ENCODE measurements around the gene SPOCK2. TPM values are rescaled to one million over a fixed set of nuclear protein-coding genes. Genes with fewer than 3 reads are reported as not detected.
"Not testable (repeated sequence)": the region's sequence is repeated elsewhere in the genome, so short reads cannot be mapped to it uniquely, and the experiment has no call there.

Gene SPOCK2, protein sequence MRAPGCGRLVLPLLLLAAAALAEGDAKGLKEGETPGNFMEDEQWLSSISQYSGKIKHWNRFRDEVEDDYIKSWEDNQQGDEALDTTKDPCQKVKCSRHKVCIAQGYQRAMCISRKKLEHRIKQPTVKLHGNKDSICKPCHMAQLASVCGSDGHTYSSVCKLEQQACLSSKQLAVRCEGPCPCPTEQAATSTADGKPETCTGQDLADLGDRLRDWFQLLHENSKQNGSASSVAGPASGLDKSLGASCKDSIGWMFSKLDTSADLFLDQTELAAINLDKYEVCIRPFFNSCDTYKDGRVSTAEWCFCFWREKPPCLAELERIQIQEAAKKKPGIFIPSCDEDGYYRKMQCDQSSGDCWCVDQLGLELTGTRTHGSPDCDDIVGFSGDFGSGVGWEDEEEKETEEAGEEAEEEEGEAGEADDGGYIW
- 1.2 TPM for polyA plus RNA-seq (2013, experiment 1 of 2)
- 1.1 TPM for polyA plus RNA-seq (2013, experiment 2 of 2)

DNA sequence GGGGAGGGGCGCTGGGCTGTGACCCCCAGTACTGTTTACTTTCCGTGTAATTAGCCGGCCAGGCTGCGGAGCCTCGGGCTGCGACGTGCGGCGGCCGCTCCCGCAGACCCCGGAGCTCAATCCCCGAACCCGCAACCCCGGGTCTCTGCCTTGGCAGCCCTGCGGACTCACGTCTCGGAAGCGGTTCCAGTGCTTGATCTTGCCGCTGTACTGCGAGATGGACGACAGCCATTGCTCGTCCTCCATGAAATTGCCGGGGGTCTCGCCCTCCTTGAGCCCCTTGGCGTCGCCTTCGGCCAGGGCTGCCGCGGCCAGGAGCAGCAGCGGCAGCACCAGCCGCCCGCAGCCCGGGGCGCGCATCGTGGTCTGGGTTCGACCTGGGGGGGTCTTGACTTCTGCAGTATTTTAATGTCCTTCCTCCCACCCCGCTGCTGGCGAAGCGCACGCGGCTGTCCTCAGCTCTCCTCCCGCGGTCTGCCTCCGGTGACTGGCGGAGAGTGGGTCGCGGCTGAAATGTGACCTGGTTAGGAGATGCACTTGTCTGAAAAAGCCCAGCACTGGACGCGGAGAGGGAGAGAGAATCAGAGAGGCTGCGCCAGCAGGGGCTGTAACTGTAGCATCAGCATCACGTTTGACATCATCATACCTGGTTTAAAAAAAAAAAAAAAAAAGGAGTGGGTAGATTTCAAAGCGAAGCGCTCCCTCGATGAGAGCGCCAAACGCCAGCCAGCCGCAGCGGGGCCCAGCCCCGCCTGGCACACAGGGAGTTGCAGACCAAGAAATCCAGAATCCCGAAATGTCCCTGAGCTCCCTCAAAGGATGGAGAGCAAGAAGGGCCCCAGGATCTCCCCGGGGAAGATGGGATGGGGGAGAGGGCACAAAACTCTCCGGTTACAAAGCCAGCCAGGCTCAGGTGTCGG lies at the start of gene SPOCK2:
SPOCK2 (minus strand) TSS at position 583 of the 920 bp plus-strand sequence; CDS start at position 360, 223 bp downstream.
- Histone ChIP-seq H2BK120ac (ENCODE audit: low read depth, low read length) (no peak within 1 kb of the TSS), H3K4me1 (ENCODE audit: control insufficient read depth, low read depth, low read length) (peaks cover 2% of the 10 kb centered on the region), H2AK5ac (ENCODE audit: low read length) (no peak within 1 kb of the TSS), H3K4me3 (ENCODE audit: low read length) (peak within 1 kb of the TSS; percentile 3), H2BK15ac (replicated peaks; ENCODE audit: low read depth) (no peak within 1 kb of the TSS), H3K79me1 (ENCODE audit: low read length) (no peaks in the 10 kb centered on the region), H3K4ac (ENCODE audit: low read depth, low read length) (no peak within 1 kb of the TSS), H3K4me2 (ENCODE audit: low read length) (peak within 1 kb of the TSS; percentile 54), H3K79me2 (ENCODE audit: control insufficient read depth, insufficient read depth, low read length) (no peaks in the 10 kb centered on the region), H3K27ac (ENCODE audit: low read depth, low read length) (no peak within 1 kb of the TSS), H4K8ac (ENCODE audit: low read depth, low read length) (no peak within 1 kb of the TSS), H3K23ac (ENCODE audit: low read length) (no peak within 1 kb of the TSS), H3K27me3 (ENCODE audit: insufficient read depth, low read length, poor library complexity) (peaks cover 29% of the 10 kb centered on the region), H3K9ac (ENCODE audit: low read length) (peak within 1 kb of the TSS; percentile 55), H3K18ac (ENCODE audit: low read length) (no peak within 1 kb of the TSS), H3K36me3 (ENCODE audit: control insufficient read depth, insufficient read depth, low read length) (no peaks in the 10 kb centered on the region), H3K56ac (ENCODE audit: low read length) (peak within 1 kb of the TSS; percentile 60), H2BK5ac (ENCODE audit: low read length) (no peak within 1 kb of the TSS), H4K5ac (ENCODE audit: low read length) (no peak within 1 kb of the TSS)
- no CpG with 5 or more reads among the region's 65 CpGs for WGBS (ENCODE audit: extremely low coverage, insufficient coverage, low lambda C conversion rate)
- DNase-seq, result peak; percentile 48

DNA sequence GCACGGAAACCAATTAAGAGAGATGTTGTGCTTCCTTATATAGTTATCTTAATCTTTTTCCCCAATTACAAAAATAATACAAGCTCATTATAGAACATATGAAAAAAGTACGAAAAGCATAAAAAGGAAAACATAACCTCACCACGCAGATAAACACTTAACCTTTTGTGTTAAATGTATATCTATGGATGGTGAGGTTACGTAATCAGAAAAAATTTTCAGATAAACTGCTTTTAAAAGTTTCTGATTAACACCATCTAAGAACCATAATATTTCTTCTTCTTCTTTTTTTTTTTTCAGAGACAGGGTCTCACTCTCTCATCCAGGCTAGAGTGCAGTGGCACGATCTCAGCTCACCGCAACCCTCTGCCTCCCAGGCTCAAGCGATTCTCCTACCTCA lies 49.2 kb upstream of the SPOCK2 start:
- no CpG with 5 or more reads among the region's 7 CpGs for WGBS (ENCODE audit: extremely low coverage, insufficient coverage, low lambda C conversion rate)
- Histone ChIP-seq H3K4me3 (ENCODE audit: low read length) (no peak overlapping the region), H3K18ac (ENCODE audit: low read length) (no peak overlapping the region), H3K79me1 (ENCODE audit: low read length) (no peaks in the 10 kb centered on the region), H2AK5ac (ENCODE audit: low read length) (no peak overlapping the region), H3K27ac (ENCODE audit: low read depth, low read length) (no peak overlapping the region), H2BK15ac (replicated peaks; ENCODE audit: low read depth) (no peak overlapping the region), H3K4ac (ENCODE audit: low read depth, low read length) (no peak overlapping the region), H2BK5ac (ENCODE audit: low read length) (no peak overlapping the region), H3K79me2 (ENCODE audit: control insufficient read depth, insufficient read depth, low read length) (no peaks in the 10 kb centered on the region), H3K27me3 (ENCODE audit: insufficient read depth, low read length, poor library complexity) (no peaks in the 10 kb centered on the region), H3K56ac (ENCODE audit: low read length) (no peak overlapping the region), H3K9ac (ENCODE audit: low read length) (no peak overlapping the region), H4K8ac (ENCODE audit: low read depth, low read length) (no peak overlapping the region), H4K5ac (ENCODE audit: low read length) (no peak overlapping the region), H2BK120ac (ENCODE audit: low read depth, low read length) (no peak overlapping the region), H3K36me3 (ENCODE audit: control insufficient read depth, insufficient read depth, low read length) (no peaks in the 10 kb centered on the region), H3K23ac (ENCODE audit: low read length) (no peak overlapping the region), H3K4me2 (ENCODE audit: low read length) (no peak overlapping the region), H3K4me1 (ENCODE audit: control insufficient read depth, low read depth, low read length) (no peaks in the 10 kb centered on the region)
- no peak for DNase-seq

DNA sequence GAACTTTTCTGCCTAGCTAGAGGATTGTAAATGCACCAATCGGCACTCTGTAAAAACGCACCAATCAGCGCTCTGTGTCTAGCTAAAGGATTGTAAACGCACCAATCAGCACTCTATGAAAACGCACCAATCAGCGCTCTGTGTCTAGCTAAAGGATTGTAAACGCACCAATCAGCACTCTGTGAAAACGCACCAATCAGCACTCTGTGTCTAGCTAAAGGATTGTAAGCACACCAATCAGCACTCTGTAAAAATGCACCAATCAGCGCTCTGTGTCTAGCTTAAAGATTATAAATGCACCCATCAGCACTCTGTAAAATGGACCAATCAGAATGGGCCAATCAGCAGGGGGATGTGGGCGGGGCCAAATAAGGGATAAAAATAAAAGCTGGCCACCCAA lies 47.9 kb upstream of the SPOCK2 start:
- not testable (repeated sequence) for H2BK15ac ChIP-seq (replicated peaks; ENCODE audit: low read depth); H3K18ac ChIP-seq (ENCODE audit: low read length); H3K56ac ChIP-seq (ENCODE audit: low read length); H3K23ac ChIP-seq (ENCODE audit: low read length); H3K9ac ChIP-seq (ENCODE audit: low read length); H4K5ac ChIP-seq (ENCODE audit: low read length); H3K27ac ChIP-seq (ENCODE audit: low read depth, low read length); H3K79me2 ChIP-seq (ENCODE audit: control insufficient read depth, insufficient read depth, low read length); H3K79me1 ChIP-seq (ENCODE audit: low read length); H3K36me3 ChIP-seq (ENCODE audit: control insufficient read depth, insufficient read depth, low read length); H3K27me3 ChIP-seq (ENCODE audit: insufficient read depth, low read length, poor library complexity); H2AK5ac ChIP-seq (ENCODE audit: low read length); H3K4ac ChIP-seq (ENCODE audit: low read depth, low read length); H2BK5ac ChIP-seq (ENCODE audit: low read length); H3K4me1 ChIP-seq (ENCODE audit: control insufficient read depth, low read depth, low read length); H3K4me3 ChIP-seq (ENCODE audit: low read length); DNase-seq; H3K4me2 ChIP-seq (ENCODE audit: low read length); H4K8ac ChIP-seq (ENCODE audit: low read depth, low read length); H2BK120ac ChIP-seq (ENCODE audit: low read depth, low read length)
- no CpG with 5 or more reads among the region's 10 CpGs for WGBS (ENCODE audit: extremely low coverage, insufficient coverage, low lambda C conversion rate)

DNA sequence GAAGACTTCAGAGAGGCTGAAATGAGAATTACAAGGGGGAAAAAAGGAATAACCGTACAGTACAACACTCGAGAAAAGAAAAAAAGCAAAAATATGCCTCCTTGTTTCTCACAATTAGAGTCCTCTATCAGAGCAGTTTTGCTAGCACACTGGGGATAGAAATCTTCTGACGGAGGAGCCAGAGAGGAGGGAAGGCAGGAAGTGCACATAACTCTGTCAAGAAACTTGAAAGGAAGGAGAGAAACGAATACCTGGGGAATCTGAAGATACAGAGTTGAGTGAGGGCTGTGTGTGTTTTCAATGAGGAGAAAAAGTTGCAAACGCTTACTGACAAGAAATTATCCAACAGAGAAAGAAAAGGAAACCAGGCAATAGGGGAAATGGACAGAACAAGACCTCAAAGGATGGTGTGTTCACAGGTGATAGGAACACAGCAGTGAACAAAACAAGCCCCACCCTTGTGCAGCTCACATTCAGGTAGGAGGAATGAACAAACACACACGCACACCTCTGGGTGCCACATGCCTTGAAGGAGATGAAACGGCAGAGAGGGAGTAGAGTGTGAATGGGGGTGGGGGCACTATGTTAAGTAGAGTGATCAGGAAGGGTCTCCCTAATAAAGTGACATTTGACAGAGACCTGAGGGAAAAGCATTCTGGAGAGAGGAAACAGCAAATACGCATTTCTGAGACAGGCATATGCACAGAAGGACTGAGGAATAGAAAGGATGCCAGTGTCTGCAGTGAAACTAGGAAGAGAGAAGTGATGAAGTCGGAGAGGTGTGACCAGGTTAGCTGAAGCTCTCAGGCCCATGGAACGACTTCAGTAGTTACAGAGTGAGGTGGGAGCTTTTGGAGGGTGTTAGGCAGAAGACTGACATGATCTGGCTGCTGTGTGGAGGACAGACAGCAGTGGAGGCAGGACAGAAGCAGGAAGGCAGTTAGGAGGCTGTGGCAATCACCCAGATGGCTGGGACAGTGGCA lies 46.7 kb upstream of the SPOCK2 start:
- Histone ChIP-seq H3K36me3 (ENCODE audit: control insufficient read depth, insufficient read depth, low read length) (no peaks in the 10 kb centered on the region), H2BK120ac (ENCODE audit: low read depth, low read length) (no peak overlapping the region), H3K79me2 (ENCODE audit: control insufficient read depth, insufficient read depth, low read length) (no peaks in the 10 kb centered on the region), H3K4me2 (ENCODE audit: low read length) (no peak overlapping the region), H3K56ac (ENCODE audit: low read length) (peak overlapping the region; percentile 43), H2AK5ac (ENCODE audit: low read length) (no peak overlapping the region), H4K5ac (ENCODE audit: low read length) (no peak overlapping the region), H2BK5ac (ENCODE audit: low read length) (no peak overlapping the region), H3K27me3 (ENCODE audit: insufficient read depth, low read length, poor library complexity) (no peaks in the 10 kb centered on the region), H3K4me1 (ENCODE audit: control insufficient read depth, low read depth, low read length) (no peaks in the 10 kb centered on the region), H4K8ac (ENCODE audit: low read depth, low read length) (no peak overlapping the region), H3K79me1 (ENCODE audit: low read length) (no peaks in the 10 kb centered on the region), H2BK15ac (replicated peaks; ENCODE audit: low read depth) (no peak overlapping the region), H3K4me3 (ENCODE audit: low read length) (no peak overlapping the region), H3K27ac (ENCODE audit: low read depth, low read length) (no peak overlapping the region), H3K4ac (ENCODE audit: low read depth, low read length) (no peak overlapping the region), H3K23ac (ENCODE audit: low read length) (no peak overlapping the region), H3K9ac (ENCODE audit: low read length) (no peak overlapping the region), H3K18ac (ENCODE audit: low read length) (no peak overlapping the region)
- WGBS (ENCODE audit: extremely low coverage, insufficient coverage, low lambda C conversion rate), result no CpG with 5 or more reads among the region's 10 CpGs
- no peak for DNase-seq

DNA sequence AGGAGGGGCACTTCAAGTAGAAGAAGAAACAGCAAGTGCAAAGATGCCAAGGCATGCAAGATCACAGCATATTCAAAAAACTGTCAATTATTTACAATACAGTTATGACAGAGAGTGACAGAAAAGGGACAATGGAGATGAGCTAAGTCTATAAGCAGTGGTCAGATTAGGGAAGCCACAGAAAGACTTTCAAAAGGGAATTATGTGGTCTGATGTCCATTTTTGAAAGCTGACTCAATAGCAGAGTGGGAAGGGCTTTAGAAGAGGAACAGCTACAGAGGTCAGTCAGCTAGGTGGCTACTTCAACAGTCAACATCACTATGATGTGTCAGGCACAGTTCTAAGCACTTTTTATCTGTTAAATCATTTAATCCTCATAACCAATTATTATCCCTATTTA lies 45.2 kb upstream of the SPOCK2 start:
- no peaks in the 10 kb centered on the region for H3K27me3 ChIP-seq (ENCODE audit: insufficient read depth, low read length, poor library complexity)
- H3K56ac ChIP-seq (ENCODE audit: low read length), result no peak overlapping the region
- H3K27ac ChIP-seq (ENCODE audit: low read depth, low read length), result no peak overlapping the region
- H3K79me2 ChIP-seq (ENCODE audit: control insufficient read depth, insufficient read depth, low read length), result no peaks in the 10 kb centered on the region
- H3K4me2 ChIP-seq (ENCODE audit: low read length), result no peak overlapping the region
- no peak overlapping the region for H3K9ac ChIP-seq (ENCODE audit: low read length)
- H2BK15ac ChIP-seq (replicated peaks; ENCODE audit: low read depth), result no peak overlapping the region
- H3K4me1 ChIP-seq (ENCODE audit: control insufficient read depth, low read depth, low read length), result no peaks in the 10 kb centered on the region
- H3K4me3 ChIP-seq (ENCODE audit: low read length), result no peak overlapping the region
- H3K79me1 ChIP-seq (ENCODE audit: low read length), result no peaks in the 10 kb centered on the region
- H3K18ac ChIP-seq (ENCODE audit: low read length), result no peak overlapping the region
- H2BK120ac ChIP-seq (ENCODE audit: low read depth, low read length), result no peak overlapping the region
- no peak overlapping the region for H2BK5ac ChIP-seq (ENCODE audit: low read length)
- H4K5ac ChIP-seq (ENCODE audit: low read length), result no peak overlapping the region
- H2AK5ac ChIP-seq (ENCODE audit: low read length), result no peak overlapping the region
- no peak overlapping the region for H4K8ac ChIP-seq (ENCODE audit: low read depth, low read length)
- DNase-seq, result no peak
- no peak overlapping the region for H3K4ac ChIP-seq (ENCODE audit: low read depth, low read length)
- no peak overlapping the region for H3K23ac ChIP-seq (ENCODE audit: low read length)
- H3K36me3 ChIP-seq (ENCODE audit: control insufficient read depth, insufficient read depth, low read length), result no peaks in the 10 kb centered on the region

All from mesendoderm (in vitro differentiated cells).